Measurements from ENCODE around the gene WNK2. TPM values are rescaled to one million over a fixed set of nuclear protein-coding genes. Genes with fewer than 3 reads are reported as not detected.
A peak's percentile ranks its signal among the peaks of the same experiment; 100 is the strongest.
"Not testable (repeated sequence)": the region's sequence is repeated elsewhere in the genome, so short reads cannot be mapped to it uniquely, and the experiment has no call there.

Gene WNK2
- total RNA-seq, 4 donors from 2014 or later = 3.8 to 17.7 (median 9.0) TPM

- peaks cover 0 to 13% (median 2%) of the 10 kb centered on the region in 4 donors for H3K9me3 ChIP-seq
- WGBS, 2 donors = 92% methylated on average over 6 of the region's 6 CpGs
- no peak overlapping the region for H3K4me3 ChIP-seq
- H3K36me3 ChIP-seq = peaks cover 0 to 3% (median 0%) of the 10 kb centered on the region in 3 donors
- H3K27me3 ChIP-seq = peaks cover 0 to under 1% of the 10 kb centered on the region in 2 donors
- DNase-seq (ENCODE audit: low spot score in 2 of 2) = no peak
- no peak for TF ChIP-seq POLR2A (IDR thresholded peaks at IDR 0.05)
- TF ChIP-seq CTCF (IDR thresholded peaks at IDR 0.05) = no peak
- TF ChIP-seq EP300 (IDR thresholded peaks at IDR 0.05) = no peak
- no peak overlapping the region for H3K27ac ChIP-seq
- no peaks in the 10 kb centered on the region for H3K4me1 ChIP-seq
Measured at GRCh38 chr9:93340091-93340490, 156.2 kb downstream of the WNK2 start.

GRCh38 chr9:93341820-93342219 lies 157.9 kb downstream of the WNK2 start:
- H3K36me3 ChIP-seq; H3K27ac ChIP-seq; H3K4me3 ChIP-seq; DNase-seq (ENCODE audit: low spot score in 2 of 2): not testable (repeated sequence)
- peaks cover 0 to 13% (median 2%) of the 10 kb centered on the region in 4 donors for H3K9me3 ChIP-seq
- H3K4me1 ChIP-seq = peaks cover 0 to 11% (median 9%) of the 10 kb centered on the region in 4 donors
- WGBS, 2 donors = 83% methylated on average over 5 of the region's 5 CpGs
- peaks cover 0 to 18% of the 10 kb centered on the region in 2 donors for H3K27me3 ChIP-seq

GRCh38 chr9:93342428-93342827 lies 158.5 kb downstream of the WNK2 start:
- not testable (repeated sequence) for DNase-seq (ENCODE audit: low spot score in 2 of 2); H3K27ac ChIP-seq
- 77% methylated on average over 11 of the region's 11 CpGs for WGBS, 2 donors

GRCh38 chr9:93343663-93344062 lies 159.7 kb downstream of the WNK2 start:
- WGBS, 2 donors = 64 to 68% methylated on average over 9 of the region's 9 CpGs
- peaks cover 0 to 1% (median 0%) of the 10 kb centered on the region in 3 donors for H3K36me3 ChIP-seq
- peaks cover 0 to 11% (median 9%) of the 10 kb centered on the region in 4 donors for H3K4me1 ChIP-seq
- peaks cover 0 to 1% (median 0%) of the 10 kb centered on the region in 4 donors for H3K9me3 ChIP-seq
- H3K4me3 ChIP-seq = no peak overlapping the region
- H3K27me3 ChIP-seq = peaks cover 0 to 27% of the 10 kb centered on the region in 2 donors
- H3K27ac ChIP-seq = no peak overlapping the region
- no peak for DNase-seq (ENCODE audit: low spot score in 2 of 2)
- TF ChIP-seq EP300 (IDR thresholded peaks at IDR 0.05) = no peak
- TF ChIP-seq CTCF (IDR thresholded peaks at IDR 0.05) = no peak
- no peak for TF ChIP-seq POLR2A (IDR thresholded peaks at IDR 0.05)

More at GRCh38 chr9:93342428-93342827, 158.5 kb downstream of the WNK2 start:
- Histone ChIP-seq H3K9me3 (peaks cover 0 to 13% (median 2%) of the 10 kb centered on the region in 4 donors), H3K4me1 (peaks cover 0 to 11% (median 9%) of the 10 kb centered on the region in 4 donors), H3K27me3 (peaks cover 0 to 24% of the 10 kb centered on the region in 2 donors)
- not testable (repeated sequence) for H3K36me3 ChIP-seq, H3K4me3 ChIP-seq

- peaks cover 0 to 27% of the 10 kb centered on the region in 2 donors for H3K27me3 ChIP-seq
- 38 to 59% methylated on average over 14 to 19 of the region's 19 CpGs for WGBS, 2 donors
- peak overlapping the region; percentile 20 to 56 (median 40) for H3K4me3 ChIP-seq
- H3K36me3 ChIP-seq = no peaks in the 10 kb centered on the region
- no peak for DNase-seq (ENCODE audit: low spot score in 2 of 2)
- H3K27ac ChIP-seq = no peak overlapping the region
- peaks cover 0 to 11% (median 9%) of the 10 kb centered on the region in 4 donors for H3K4me1 ChIP-seq
- TF ChIP-seq EP300 (IDR thresholded peaks at IDR 0.05) = no peak
- no peak for TF ChIP-seq CTCF (IDR thresholded peaks at IDR 0.05)
- no peaks in the 10 kb centered on the region for H3K9me3 ChIP-seq
Measured at GRCh38 chr9:93345643-93346230, 161.8 kb downstream of the WNK2 start.

GRCh38 chr9:93346231-93347112 lies 162.5 kb downstream of the WNK2 start:
- Histone ChIP-seq H3K4me3 (peak overlapping the region; percentile 20 to 56 (median 40)), H3K27me3 (peaks cover 0 to 27% of the 10 kb centered on the region in 2 donors), H3K36me3 (no peaks in the 10 kb centered on the region), H3K27ac (no peak overlapping the region), H3K9me3 (no peaks in the 10 kb centered on the region), H3K4me1 (peaks cover 0 to 11% (median 9%) of the 10 kb centered on the region in 4 donors)
- 14 to 17% methylated on average over 52 to 61 of the region's 66 CpGs for WGBS, 2 donors
- DNase-seq (ENCODE audit: low spot score in 2 of 2) = no peak
- TF ChIP-seq POLR2A (IDR thresholded peaks at IDR 0.05) (no peak), CTCF (IDR thresholded peaks at IDR 0.05) (no peak), EP300 (IDR thresholded peaks at IDR 0.05) (no peak)

- not testable (repeated sequence) for H3K27ac ChIP-seq; H3K4me3 ChIP-seq; H3K9me3 ChIP-seq; DNase-seq (ENCODE audit: low spot score in 2 of 2); H3K36me3 ChIP-seq
- Histone ChIP-seq H3K4me1 (peaks cover 0 to 11% (median 9%) of the 10 kb centered on the region in 4 donors), H3K27me3 (peaks cover 0 to 27% of the 10 kb centered on the region in 2 donors)
- WGBS, 2 donors = 94 to 97% methylated on average over 9 of the region's 9 CpGs
Measured at GRCh38 chr9:93347371-93347975, 163.5 kb downstream of the WNK2 start.
